GM23248 (cell line): ENCODE results near the gene TCF4. TPM values are rescaled to one million over a fixed set of nuclear protein-coding genes. Genes with fewer than 3 reads are reported as not detected.

Experiments used
- DNase-seq: peaks from one replicate; pipeline ENCODE4 v3.0.0-alpha.2; 2015
- H2AFZ ChIP-seq: fragments of 200-600 bp; sonication (generic); 2 replicates; pipeline ENCODE4 v1.6.1; 2016; ENCODE audit warnings: antibody characterized with exemption
- H3F3A ChIP-seq: fragments of 200-600 bp; sonication (generic); 2 replicates; pipeline ENCODE4 v1.6.1; 2016; ENCODE audit warnings: mild to moderate bottlenecking, antibody characterized with exemption, mixed run types; ENCODE audit not compliant: insufficient read depth
- H3K27ac ChIP-seq: fragments of 200-600 bp; sonication (generic); 2 replicates; pipeline ENCODE4 v1.5.1; 2016; ENCODE audit warnings: mild to moderate bottlenecking
- H3K27me3 ChIP-seq: fragments of 200-600 bp; sonication (generic); replicated peaks from 2 replicates; pipeline ENCODE4 v1.6.1; 2016; ENCODE audit warnings: mild to moderate bottlenecking; ENCODE audit not compliant: insufficient read depth
- H3K36me3 ChIP-seq: fragments of 200-600 bp; sonication (generic); 2 replicates; pipeline ENCODE4 v1.6.1; 2016; ENCODE audit warnings: low read depth, mild to moderate bottlenecking
- H3K4me1 ChIP-seq: fragments of 200-600 bp; sonication (generic); 2 replicates; pipeline ENCODE4 v1.6.1; 2016; ENCODE audit warnings: mild to moderate bottlenecking; ENCODE audit not compliant: insufficient read depth
- H3K4me2 ChIP-seq: fragments of 200-600 bp; sonication (generic); one replicate; pipeline ENCODE4 v1.6.1; 2016; ENCODE audit warnings: mild to moderate bottlenecking; ENCODE audit not compliant: unreplicated experiment
- H3K4me3 ChIP-seq: fragments of 200-600 bp; sonication (generic); 2 replicates; pipeline ENCODE4 v1.5.1; 2016; ENCODE audit warnings: mild to moderate bottlenecking
- H3K79me2 ChIP-seq: fragments of 200-600 bp; sonication (generic); 2 replicates; pipeline ENCODE4 v1.6.1; 2016; ENCODE audit warnings: mild to moderate bottlenecking; ENCODE audit not compliant: insufficient read depth
- H3K9ac ChIP-seq: fragments of 200-600 bp; sonication (generic); 2 replicates; pipeline ENCODE4 v1.6.1; 2016; ENCODE audit warnings: mild to moderate bottlenecking
- H3K9me2 ChIP-seq: fragments of 200-600 bp; sonication (generic); 2 replicates; pipeline ENCODE4 v1.6.1; 2016; ENCODE audit warnings: mixed run types, mild to moderate bottlenecking, moderate library complexity; ENCODE audit not compliant: insufficient read depth
- H3K9me3 ChIP-seq: fragments of 200-600 bp; sonication (generic); one replicate; pipeline ENCODE4 v1.6.1; 2017; ENCODE audit warnings: low read depth
- H4K20me1 ChIP-seq: fragments of 200-600 bp; sonication (generic); 2 replicates; pipeline ENCODE4 v1.6.0; 2016; ENCODE audit not compliant: insufficient read depth
- EZH2 ChIP-seq: fragments of 200-600 bp; sonication (generic); IDR thresholded peaks from 2 replicates; pipeline ENCODE4 v1.6.1; 2018; ENCODE audit warnings: antibody characterized with exemption, mild to moderate bottlenecking; ENCODE audit not compliant: insufficient read depth, poor library complexity, severe bottlenecking
- EZH2phosphoT487 ChIP-seq: fragments of 200-600 bp; sonication (generic); IDR thresholded peaks from 2 replicates; pipeline ENCODE4 v1.6.1; 2018; ENCODE audit warnings: antibody characterized with exemption, moderate library complexity, mild to moderate bottlenecking, low read depth; ENCODE audit not compliant: insufficient read depth
- WGBS, 2 experiments: methylation state at CpG; one replicate each; pipeline ENCODE4 v1.1.6; 2015 to 2017; ENCODE audit warnings: low lambda C conversion rate in 2 of 2, low coverage in 1 of 2; ENCODE audit errors: missing lambda C conversion rate in 2 of 2; 5-methylcytosine and 5-hydroxymethylcytosine counted together
- in situ Hi-C: fragments of 300-500 bp; cut with MboI; formaldehyde crosslinking; loops from 2 replicates; pipeline ENCODE4 v1.15.0; 2020
- polyA plus RNA-seq: library from polyadenylated mRNA; unstranded; fragments of >200 nt; fragmentation: Nextera tagmentation; extraction: Ambion mirVana; gene quantifications from 2 replicates; pipeline ENCODE4 v1.2.1, GENCODE V29; 2016
- total RNA-seq: library from RNA; depleted of rRNA; stranded (reverse); fragments of >200 nt; shearing (Covaris generic); gene quantifications from 2 replicates; pipeline ENCODE4 v1.2.3, GENCODE V29; 2014

TCF4 gene
- total and polyA plus RNA-seq, 2 experiments from 2014 or later: 54.5 to 59.3 TPM

- Histone ChIP-seq H4K20me1 (no peaks in the 10 kb centered on the region), H3K36me3 (peaks cover 14% of the 10 kb centered on the region; the same call in 1 of the 2 replicates), H3K79me2 (peaks cover 96% of the 10 kb centered on the region), H3K27me3 (no peaks in the 10 kb centered on the region), H3K9me3 (no peaks in the 10 kb centered on the region), H3K4me1 (peaks cover 23% of the 10 kb centered on the region), H3K9ac (no peak overlapping the region), H3K4me3 (0 out of 2 replicates have a peak overlapping the region, but pooled peaks have one; percentile 11), H3K4me2 (peak overlapping the region; percentile 45), H2AFZ (peak overlapping the region; percentile 11), H3K27ac (no peak overlapping the region), H3F3A (no peaks in the 10 kb centered on the region), H3K9me2 (no peaks in the 10 kb centered on the region)
- peak; percentile 20 for DNase-seq
- TF ChIP-seq EZH2phosphoT487: no peak
- TF ChIP-seq EZH2: no peak
- 30 to 37% methylated on average over 4 of the region's 4 CpGs for WGBS, 2 experiments
- in situ Hi-C loops: loop anchor here (5.0 to 10.0 kb wide), 3 partner anchors 162 to 995 kb away; no protein-coding TSS in a partner anchor
Observed at GRCh38 chr18:55579501-55580270, 8.3 kb downstream of the TCF4 start.

GRCh38 chr18:55577812-55578539 is 10.0 kb downstream of the TCF4 start:
- Histone ChIP-seq H3K36me3 (0 out of 2 replicates have a peak, but pooled peaks cover 14% of the 10 kb centered on the region), H2AFZ (no peak overlapping the region), H4K20me1 (no peaks in the 10 kb centered on the region), H3K9ac (no peak overlapping the region), H3K27ac (no peak overlapping the region), H3K27me3 (no peaks in the 10 kb centered on the region), H3K4me1 (peaks cover 12% of the 10 kb centered on the region; the same call in 1 of the 2 replicates), H3K79me2 (peaks cover 96% of the 10 kb centered on the region), H3K9me2 (no peaks in the 10 kb centered on the region), H3F3A (no peaks in the 10 kb centered on the region), H3K9me3 (no peaks in the 10 kb centered on the region), H3K4me2 (no peak overlapping the region), H3K4me3 (no peak overlapping the region)
- DNase-seq: no peak
- WGBS, 2 experiments: 62 to 70% methylated on average over 6 of the region's 6 CpGs
- in situ Hi-C loops: no loop called here
- TF ChIP-seq EZH2 (no peak), EZH2phosphoT487 (no peak)

- Histone ChIP-seq H3K9me3 (no peaks in the 10 kb centered on the region), H3K27me3 (no peaks in the 10 kb centered on the region), H3K4me1 (peaks cover 12% of the 10 kb centered on the region; the same call in 1 of the 2 replicates), H3F3A (no peaks in the 10 kb centered on the region), H3K4me2 (no peak overlapping the region), H3K79me2 (peaks cover 96% of the 10 kb centered on the region), H3K9me2 (no peaks in the 10 kb centered on the region), H3K9ac (no peak overlapping the region), H3K27ac (no peak overlapping the region), H4K20me1 (no peaks in the 10 kb centered on the region), H3K4me3 (no peak overlapping the region), H2AFZ (no peak overlapping the region), H3K36me3 (0 out of 2 replicates have a peak, but pooled peaks cover 14% of the 10 kb centered on the region)
- TF ChIP-seq EZH2 (no peak), EZH2phosphoT487 (no peak)
- no peak for DNase-seq
- WGBS, 2 experiments: 86 to 90% methylated on average over 3 of the region's 3 CpGs
- in situ Hi-C loops: no loop called here
Observed at GRCh38 chr18:55576001-55576400, 12.0 kb downstream of the TCF4 start.

- peaks cover 96% of the 10 kb centered on the region for H3K79me2 ChIP-seq
- H3K27ac ChIP-seq: no peak overlapping the region
- H3K4me2 ChIP-seq: no peak overlapping the region
- in situ Hi-C loops: no loop called here
- TF ChIP-seq EZH2: no peak
- TF ChIP-seq EZH2phosphoT487: no peak
- no peaks in the 10 kb centered on the region for H4K20me1 ChIP-seq
- no peaks in the 10 kb centered on the region for H3K9me2 ChIP-seq
- H3K9me3 ChIP-seq: no peaks in the 10 kb centered on the region
- H3K9ac ChIP-seq: no peak overlapping the region
- H3F3A ChIP-seq: no peaks in the 10 kb centered on the region
- peaks cover 8% of the 10 kb centered on the region; the same call in 1 of the 2 replicates for H3K4me1 ChIP-seq
- DNase-seq: no peak
- 91 to 95% methylated on average over 1 of the region's 1 CpG for WGBS, 2 experiments
- H3K27me3 ChIP-seq: no peaks in the 10 kb centered on the region
- no peak overlapping the region for H2AFZ ChIP-seq
- no peak overlapping the region for H3K4me3 ChIP-seq
- 0 out of 2 replicates have a peak, but pooled peaks cover 14% of the 10 kb centered on the region for H3K36me3 ChIP-seq
Observed at GRCh38 chr18:55575066-55575465, 12.9 kb downstream of the TCF4 start.
